Nephron progenitor cell (in vitro differentiated cells): ENCODE measurements around the gene COQ10B.
A peak's percentile ranks its signal among the peaks of the same experiment; 100 is the strongest.

Experiments used
- DNase-seq: peaks from one replicate; pipeline ENCODE4 v3.0.0; 2021
- H3K27ac Mint-ChIP-seq: 2 replicates; pipeline ENCODE4 v1.8.0; 2021; ENCODE audit warnings: mild to moderate bottlenecking, moderate library complexity, mixed read lengths
- H3K27me3 Mint-ChIP-seq: 2 replicates; pipeline ENCODE4 v1.8.0; 2021; ENCODE audit warnings: mild to moderate bottlenecking, low read depth, mixed read lengths; ENCODE audit not compliant: poor library complexity
- H3K36me3 Mint-ChIP-seq: 2 replicates; pipeline ENCODE4 v1.8.0; 2021; ENCODE audit warnings: low read depth, mixed read lengths
- H3K4me1 Mint-ChIP-seq: 2 replicates; pipeline ENCODE4 v1.8.0; 2021; ENCODE audit warnings: mixed read lengths
- H3K4me3 Mint-ChIP-seq: 2 replicates; pipeline ENCODE4 v1.8.0; 2021; ENCODE audit warnings: mild to moderate bottlenecking, moderate library complexity, mixed read lengths
- H3K9me3 Mint-ChIP-seq: 2 replicates; pipeline ENCODE4 v1.8.0; 2021; ENCODE audit warnings: mild to moderate bottlenecking, moderate library complexity, mixed read lengths
- TF ChIP-seq, protein P1 (sequence below): fragments of 200-600 bp; sonication (generic); IDR thresholded peaks from 2 replicates; pipeline ENCODE4 v1.5.0; 2021; ENCODE audit warnings: antibody characterized with exemption

Gene COQ10B

DNA sequence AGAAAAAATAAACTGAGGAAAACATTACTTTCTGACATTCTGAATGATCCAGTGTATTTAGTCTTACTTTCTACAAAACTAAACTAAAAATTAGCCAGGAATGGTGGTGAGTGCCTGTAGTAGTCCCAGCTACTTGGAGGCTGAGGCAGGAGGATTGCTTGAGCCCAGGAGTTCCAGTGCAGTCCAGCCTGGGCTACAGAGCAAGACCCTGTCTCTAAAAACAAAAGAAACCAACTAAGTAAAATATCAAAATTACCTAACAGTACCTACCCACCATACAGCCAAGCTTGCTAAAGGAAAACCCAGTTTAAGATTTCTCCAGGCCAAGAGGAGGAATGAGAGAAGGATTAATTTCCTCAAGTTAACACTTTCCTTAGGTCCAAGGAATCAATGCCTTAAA, 43.3 kb downstream of the COQ10B start:
- H3K27ac Mint-ChIP-seq, result no peak overlapping the region
- no peak for DNase-seq
- H3K9me3 Mint-ChIP-seq, result no peaks in the 10 kb centered on the region
- H3K4me3 Mint-ChIP-seq, result peak overlapping the region; percentile 92
- H3K27me3 Mint-ChIP-seq, result no peaks in the 10 kb centered on the region
- H3K4me1 Mint-ChIP-seq, result peaks cover 52% of the 10 kb centered on the region
- H3K36me3 Mint-ChIP-seq, result peaks cover 57% of the 10 kb centered on the region
- TF ChIP-seq, protein P1, sequence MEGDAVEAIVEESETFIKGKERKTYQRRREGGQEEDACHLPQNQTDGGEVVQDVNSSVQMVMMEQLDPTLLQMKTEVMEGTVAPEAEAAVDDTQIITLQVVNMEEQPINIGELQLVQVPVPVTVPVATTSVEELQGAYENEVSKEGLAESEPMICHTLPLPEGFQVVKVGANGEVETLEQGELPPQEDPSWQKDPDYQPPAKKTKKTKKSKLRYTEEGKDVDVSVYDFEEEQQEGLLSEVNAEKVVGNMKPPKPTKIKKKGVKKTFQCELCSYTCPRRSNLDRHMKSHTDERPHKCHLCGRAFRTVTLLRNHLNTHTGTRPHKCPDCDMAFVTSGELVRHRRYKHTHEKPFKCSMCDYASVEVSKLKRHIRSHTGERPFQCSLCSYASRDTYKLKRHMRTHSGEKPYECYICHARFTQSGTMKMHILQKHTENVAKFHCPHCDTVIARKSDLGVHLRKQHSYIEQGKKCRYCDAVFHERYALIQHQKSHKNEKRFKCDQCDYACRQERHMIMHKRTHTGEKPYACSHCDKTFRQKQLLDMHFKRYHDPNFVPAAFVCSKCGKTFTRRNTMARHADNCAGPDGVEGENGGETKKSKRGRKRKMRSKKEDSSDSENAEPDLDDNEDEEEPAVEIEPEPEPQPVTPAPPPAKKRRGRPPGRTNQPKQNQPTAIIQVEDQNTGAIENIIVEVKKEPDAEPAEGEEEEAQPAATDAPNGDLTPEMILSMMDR, result no peak

DNA sequence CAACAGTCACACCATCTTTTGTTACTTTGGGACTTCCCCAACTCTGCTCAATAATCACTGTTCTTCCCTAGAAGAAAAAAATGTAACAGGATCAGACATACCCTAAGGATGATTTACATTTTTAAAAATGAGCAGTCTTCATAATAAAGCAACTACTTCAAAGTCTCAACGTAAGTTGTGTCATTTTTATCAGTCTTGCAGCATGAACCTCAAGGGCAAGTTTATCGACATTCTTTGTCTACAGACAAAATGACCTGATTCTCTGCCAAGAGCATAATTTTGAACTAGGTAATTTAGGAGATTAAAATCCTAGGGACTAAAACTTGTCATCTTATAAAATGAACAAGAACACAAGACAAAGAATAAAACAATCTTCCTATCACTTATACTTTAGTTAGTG, 44.0 kb downstream of the COQ10B start:
- Mint-ChIP-seq H3K36me3 (peaks cover 61% of the 10 kb centered on the region), H3K4me1 (peaks cover 59% of the 10 kb centered on the region), H3K4me3 (peak overlapping the region; percentile 92), H3K9me3 (no peaks in the 10 kb centered on the region), H3K27me3 (no peaks in the 10 kb centered on the region), H3K27ac (no peak overlapping the region)
- TF ChIP-seq, protein P1, result no peak
- DNase-seq, result no peak

- no peaks in the 10 kb centered on the region for H3K27me3 Mint-ChIP-seq
- TF ChIP-seq, protein P1, result no peak
- H3K9me3 Mint-ChIP-seq, result no peaks in the 10 kb centered on the region
- H3K36me3 Mint-ChIP-seq, result peaks cover 61% of the 10 kb centered on the region
- peak overlapping the region; percentile 100 for H3K27ac Mint-ChIP-seq
- H3K4me3 Mint-ChIP-seq, result peak overlapping the region; percentile 92
- peaks cover 65% of the 10 kb centered on the region for H3K4me1 Mint-ChIP-seq
- no peak for DNase-seq
These were observed 45.0 kb downstream of the COQ10B start for GRCh38 chr2:197498235-197498936.

DNA sequence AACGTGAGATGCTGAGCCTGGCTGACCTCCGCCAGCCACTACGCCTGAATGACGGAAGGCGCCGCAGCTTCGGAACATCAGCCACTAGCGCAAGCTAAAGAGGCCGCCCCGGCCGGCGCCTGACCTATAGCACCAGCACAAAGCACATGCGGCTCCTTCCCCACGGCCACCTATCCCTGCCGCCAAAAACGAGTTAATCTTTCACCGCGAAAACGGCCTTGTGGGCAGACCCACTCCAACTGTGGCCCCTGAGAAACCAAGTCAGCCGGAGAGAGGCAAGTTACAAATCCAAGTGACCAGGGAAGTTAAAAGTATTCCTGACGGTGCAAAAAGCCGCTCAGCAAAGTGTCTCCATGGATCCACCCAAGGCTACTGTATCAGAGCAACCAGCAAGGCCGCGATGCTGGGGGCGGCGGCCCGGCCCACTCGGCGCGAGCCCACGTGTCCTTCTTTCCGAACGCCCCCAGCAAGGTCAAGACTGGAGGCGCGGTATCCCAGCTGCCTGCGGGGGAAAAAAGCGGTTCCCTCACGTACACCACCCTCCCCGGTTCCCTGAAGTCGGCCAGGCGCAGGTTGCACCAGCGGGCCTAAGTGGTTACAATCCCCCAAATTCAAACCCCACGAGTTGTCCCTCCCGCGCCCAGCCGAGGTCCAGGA, 45.7 kb downstream of the COQ10B start:
- Mint-ChIP-seq H3K27me3 (no peaks in the 10 kb centered on the region), H3K4me1 (peaks cover 65% of the 10 kb centered on the region), H3K27ac (peak overlapping the region; percentile 100), H3K9me3 (no peaks in the 10 kb centered on the region), H3K36me3 (peaks cover 63% of the 10 kb centered on the region), H3K4me3 (peak overlapping the region; percentile 92)
- TF ChIP-seq, protein P1, result no peak
- peak; percentile 73 for DNase-seq

- peak; percentile 94 for DNase-seq
- Mint-ChIP-seq H3K27ac (peak within 1 kb of the TSS; percentile 100), H3K4me3 (peak within 1 kb of the TSS; percentile 92), H3K27me3 (no peaks in the 10 kb centered on the region), H3K4me1 (peaks cover 63% of the 10 kb centered on the region), H3K36me3 (peaks cover 63% of the 10 kb centered on the region), H3K9me3 (no peaks in the 10 kb centered on the region)
- TF ChIP-seq, protein P1, result no peak
These were observed 46.5 kb downstream of the COQ10B start, which contains the start of the genes HSPD1 and HSPE1 for GRCh38 chr2:197499594-197500502. Gene HSPD1, minus strand, starts transcription at chr2:197499840. Its CDS starts 992 bp downstream, at chr2:197498848. Gene HSPE1, plus strand, starts transcription at chr2:197500379. Its CDS starts 58 bp downstream, at chr2:197500437.
